Endothelial cell of umbilical vein (primary cell): ENCODE results near the gene PDE4B. TPM values are rescaled to one million over a fixed set of nuclear protein-coding genes. Genes with fewer than 3 reads are reported as not detected.

Experiments
- BruUV-seq: library from RNA; stranded (reverse); fragments of 400-500 nt; replicated peaks from 2 replicates; lab custom pipeline; 2021; lab: Mats Ljungman, UMichigan
- CTCF ChIA-PET: fragments of 300-600, 350-600 bp; sonication (Branson Sonifier 250); formaldehyde crosslinking; loops from one replicate; lab custom pipeline; 2021; ENCODE audit warnings: antibody characterized with exemption, inconsistent platforms; lab: Charles Lee
- POLR2A ChIA-PET: fragments of 300-600, 350-600 bp; sonication (Branson Sonifier 250); formaldehyde crosslinking; loops from one replicate; lab custom pipeline; 2021; ENCODE audit warnings: antibody characterized with exemption, inconsistent platforms; lab: Charles Lee
- DNase-seq: peaks from one replicate; pipeline ENCODE4 v3.0.0-alpha.2; 2011; ENCODE audit warnings: low read depth, low spot score
- FAIRE-seq: peaks from 2 replicates; lab custom pipeline; 2011; peaks lifted over from hg19 to GRCh38; lab: Jason Lieb, UNC
- H2AFZ ChIP-seq: 2 replicates; pipeline ENCODE4 v1.6.0; 2012; ENCODE audit warnings: low read depth, low read length, control low read depth, inconsistent platforms
- H3K27ac ChIP-seq: 2 replicates; pipeline ENCODE4 v1.5.1; 2011; ENCODE audit warnings: low read depth, mild to moderate bottlenecking, control low read depth, low read length, moderate library complexity; ENCODE audit not compliant: insufficient read depth
- H3K27me3 ChIP-seq, 2 experiments: 2 replicates each; pipeline versions ENCODE4 v1.6.0 to v1.6.1; 2011; ENCODE audit warnings: low read length in 2 of 2, mixed read lengths in 1 of 2; ENCODE audit not compliant: control insufficient read depth in 2 of 2, insufficient read depth in 2 of 2
- H3K36me3 ChIP-seq, 2 experiments: 2 replicates in 1 of 2; 3 replicates in 1 of 2; pipeline ENCODE4 v1.5.1; 2011; ENCODE audit warnings: low read length in 2 of 2, mild to moderate bottlenecking in 1 of 2, moderate library complexity in 1 of 2; ENCODE audit not compliant: control insufficient read depth in 2 of 2, insufficient read depth in 2 of 2; ENCODE audit errors: extremely low read depth in 1 of 2
- H3K4me1 ChIP-seq: 3 replicates; pipeline ENCODE4 v1.5.1; 2011; ENCODE audit warnings: mild to moderate bottlenecking, low read length; ENCODE audit not compliant: control insufficient read depth, insufficient read depth; ENCODE audit errors: extremely low read depth
- H3K4me2 ChIP-seq: 2 replicates; pipeline ENCODE4 v1.6.1; 2011; ENCODE audit warnings: low read length, control low read depth, mixed read lengths; ENCODE audit not compliant: insufficient read depth
- H3K4me3 ChIP-seq, 3 experiments: fragments of 200-600 bp in 1 of 3; sonication (generic), shearing (Covaris generic) in 1 of 3; replicated peaks in 1 of 3; 2 replicates each; pipeline ENCODE4 v1.5.1; 2011 to 2016; ENCODE audit warnings: control low read depth in 3 of 3, low read length in 3 of 3, mild to moderate bottlenecking in 2 of 3, inconsistent platforms in 1 of 3, low read depth in 1 of 3, moderate library complexity in 1 of 3; ENCODE audit not compliant: insufficient read depth in 1 of 3
- H3K79me2 ChIP-seq: 2 replicates; pipeline ENCODE4 v1.6.0; 2012; ENCODE audit warnings: low read length, inconsistent platforms; ENCODE audit not compliant: control insufficient read depth, insufficient read depth
- H3K9ac ChIP-seq: replicated peaks from 2 replicates; pipeline ENCODE3; 2011; ENCODE audit warnings: low read length, control low read depth; ENCODE audit not compliant: insufficient read depth; ENCODE audit errors: extremely low read depth
- H3K9me1 ChIP-seq: replicated peaks from 3 replicates; pipeline ENCODE4 v1.6.0; 2011; ENCODE audit warnings: mild to moderate bottlenecking, low read length; ENCODE audit not compliant: control insufficient read depth, insufficient read depth; ENCODE audit errors: extremely low read depth
- H3K9me3 ChIP-seq: replicated peaks from 2 replicates; pipeline ENCODE4 v1.5.1; 2012; ENCODE audit warnings: low read length, inconsistent platforms; ENCODE audit not compliant: control insufficient read depth, insufficient read depth
- H4K20me1 ChIP-seq: replicated peaks from 2 replicates; pipeline ENCODE3; 2011; ENCODE audit warnings: mild to moderate bottlenecking, low read length; ENCODE audit not compliant: control insufficient read depth, insufficient read depth; ENCODE audit errors: extremely low read depth
- EZH2 ChIP-seq: IDR thresholded peaks from 2 replicates; pipeline ENCODE4 v1.6.1; 2012; ENCODE audit warnings: borderline replicate concordance, low read depth, mild to moderate bottlenecking, moderate library complexity, low read length, inconsistent platforms; ENCODE audit not compliant: severe bottlenecking
- GATA2 ChIP-seq: IDR thresholded peaks from 2 replicates; pipeline ENCODE4 v1.7.0; 2011; ENCODE audit warnings: low read depth, mild to moderate bottlenecking, moderate library complexity, mixed read lengths, low read length; ENCODE audit not compliant: insufficient read length, insufficient read depth
- JUN ChIP-seq: IDR thresholded peaks from 2 replicates; pipeline ENCODE4 v1.6.1; 2011; ENCODE audit warnings: borderline replicate concordance, low read depth; ENCODE audit not compliant: insufficient read length, insufficient read depth
- MAX ChIP-seq: IDR thresholded peaks from 2 replicates; pipeline ENCODE4 v1.6.1; 2011; ENCODE audit not compliant: insufficient read depth, insufficient read length
- MYC ChIP-seq: IDR thresholded peaks from one replicate; pipeline ENCODE4 v1.6.1; 2011; ENCODE audit warnings: mild to moderate bottlenecking, low read depth, low read length
- POLR2A ChIP-seq: IDR thresholded peaks from 2 replicates; pipeline ENCODE4 v1.6.1; 2012; ENCODE audit warnings: low read depth, mild to moderate bottlenecking, control low read depth, low read length
- POLR2AphosphoS5 ChIP-seq: IDR thresholded peaks from 2 replicates; pipeline ENCODE4 v1.6.1; 2012; ENCODE audit warnings: low read depth, mild to moderate bottlenecking, control low read depth, low read length, moderate library complexity; ENCODE audit not compliant: insufficient read depth
- dilution Hi-C: fragments of 300-500 bp; cut with MboI; formaldehyde crosslinking; loops from one replicate; pipeline ENCODE4 v1.15.0; 2019; ENCODE audit warnings: low sequenced_read_pairs; ENCODE audit not compliant: extremely low pct_ligation_motif_present
- intact Hi-C: fragments of 100-400 bp; cut with micrococcal nuclease; formaldehyde crosslinking; loops from one replicate; pipeline ENCODE4 v1.10.0; 2022
- polyA plus RNA-seq, 4 experiments: library from polyadenylated mRNA; depleted of rRNA in 3 of 4; stranded (reverse) in 3 of 4; unstranded in 1 of 4; fragments of >200 nt; gene quantifications; 2 replicates each; pipeline versions ENCODE4 v1.2.1 to v1.2.3, GENCODE V29; 2011 to 2012; ENCODE audit warnings: missing spikeins in 1 of 4
- total RNA-seq: library from RNA; stranded (reverse); gene quantifications from 2 replicates; pipeline ENCODE4 v1.2.3, GENCODE V29; 2021
- TF ChIP-seq, protein P1 (sequence below), 2 donors: IDR thresholded peaks; 1 replicate in 1 of 2; 2 replicates in 1 of 2; pipeline ENCODE4 v1.5.1; 2011; ENCODE audit warnings: low read length in 2 of 2, mild to moderate bottlenecking in 2 of 2, moderate library complexity in 2 of 2, control low read depth in 1 of 2, inconsistent platforms in 1 of 2, low read depth in 1 of 2; ENCODE audit not compliant: insufficient read depth in 1 of 2; ENCODE audit errors: extremely low read depth in 1 of 2

PDE4B gene
- total and polyA plus RNA-seq, 2 donors (not counting 3 experiments of a cell fraction or from before 2014, with no cell fraction given) = 63.5 to 69.8 TPM

- no peak overlapping the region for H3K4me3 ChIP-seq
- H4K20me1 ChIP-seq = no peaks in the 10 kb centered on the region
- intact Hi-C loops = loop anchor here (2.0 kb wide), 1 partner anchor 134 kb away; no protein-coding TSS in a partner anchor
- peak overlapping the region; percentile 19 for H3K4me2 ChIP-seq
- no TSS peak for BruUV-seq
- peaks cover 60% of the 10 kb centered on the region for H3K4me1 ChIP-seq
- no peaks in the 10 kb centered on the region for H3K9me1 ChIP-seq
- peak overlapping the region; percentile 64 for H3K9ac ChIP-seq
- H3K9me3 ChIP-seq = no peaks in the 10 kb centered on the region
- no peak overlapping the region for H2AFZ ChIP-seq
- CTCF ChIA-PET = interaction anchor here (0.7 to 3.9 kb wide), 14 partner anchors 8 to 134 kb away, joined by 3 to 35 read pairs (median 4); no protein-coding TSS in a partner anchor
- peaks cover 43 to 51% of the 10 kb centered on the region in 2 experiments for H3K36me3 ChIP-seq
- H3K27ac ChIP-seq = peak overlapping the region; percentile 91
- POLR2A ChIA-PET = interaction anchor here (0.7 to 1.6 kb wide), 9 partner anchors 10 to 103 kb away, joined by 3 to 6 read pairs (median 3); no protein-coding TSS in a partner anchor
- FAIRE-seq (no peak), DNase-seq (peak; percentile 88)
- peaks cover 19% of the 10 kb centered on the region for H3K79me2 ChIP-seq
- TF ChIP-seq GATA2 = no peak
- TF ChIP-seq MYC = no peak
- TF ChIP-seq POLR2A = no peak
- TF ChIP-seq POLR2AphosphoS5 = no peak
- TF ChIP-seq, protein P1, sequence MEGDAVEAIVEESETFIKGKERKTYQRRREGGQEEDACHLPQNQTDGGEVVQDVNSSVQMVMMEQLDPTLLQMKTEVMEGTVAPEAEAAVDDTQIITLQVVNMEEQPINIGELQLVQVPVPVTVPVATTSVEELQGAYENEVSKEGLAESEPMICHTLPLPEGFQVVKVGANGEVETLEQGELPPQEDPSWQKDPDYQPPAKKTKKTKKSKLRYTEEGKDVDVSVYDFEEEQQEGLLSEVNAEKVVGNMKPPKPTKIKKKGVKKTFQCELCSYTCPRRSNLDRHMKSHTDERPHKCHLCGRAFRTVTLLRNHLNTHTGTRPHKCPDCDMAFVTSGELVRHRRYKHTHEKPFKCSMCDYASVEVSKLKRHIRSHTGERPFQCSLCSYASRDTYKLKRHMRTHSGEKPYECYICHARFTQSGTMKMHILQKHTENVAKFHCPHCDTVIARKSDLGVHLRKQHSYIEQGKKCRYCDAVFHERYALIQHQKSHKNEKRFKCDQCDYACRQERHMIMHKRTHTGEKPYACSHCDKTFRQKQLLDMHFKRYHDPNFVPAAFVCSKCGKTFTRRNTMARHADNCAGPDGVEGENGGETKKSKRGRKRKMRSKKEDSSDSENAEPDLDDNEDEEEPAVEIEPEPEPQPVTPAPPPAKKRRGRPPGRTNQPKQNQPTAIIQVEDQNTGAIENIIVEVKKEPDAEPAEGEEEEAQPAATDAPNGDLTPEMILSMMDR (IDR thresholded peaks at IDR 0.05; ENCODE audit: extremely low read depth in 1 of 2, insufficient read depth in 1 of 2, low read depth in 1 of 2, low read length in 2 of 2) = no peak
- TF ChIP-seq EZH2 = no peak
- TF ChIP-seq MAX = no peak
- no peak for TF ChIP-seq JUN
- H3K27me3 ChIP-seq = no peaks in the 10 kb centered on the region
- dilution Hi-C loops = no loop called here
Measured at GRCh38 chr1:66370462-66370971, 577.8 kb downstream of the PDE4B start.
